ENCODE results near the gene AFF3.

DNA sequence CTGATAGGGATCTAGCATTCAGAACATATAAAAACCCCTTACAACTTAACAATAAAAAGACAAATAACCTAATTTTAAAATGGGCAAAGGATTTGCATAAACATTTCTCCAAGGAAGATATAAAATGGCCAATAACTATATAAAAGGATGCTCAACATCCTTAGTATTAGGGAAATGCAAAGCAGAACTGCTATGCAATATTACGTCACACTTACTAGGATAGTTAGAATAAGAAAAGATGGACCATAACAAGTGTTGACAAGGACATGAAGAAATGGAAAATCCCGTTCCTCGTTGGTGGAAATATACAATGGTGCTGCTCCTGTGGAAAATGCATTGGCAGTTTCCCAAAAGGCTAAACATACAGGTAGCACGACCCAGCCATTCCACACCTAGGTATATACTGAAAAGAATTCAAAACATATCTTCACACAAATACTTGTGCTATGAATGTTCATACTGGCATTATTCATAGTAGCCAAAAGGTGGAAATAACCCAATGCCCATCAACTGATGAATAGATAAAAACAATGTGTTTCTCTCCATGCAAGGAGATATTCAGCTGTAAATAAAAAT is 604.4 kb downstream of the AFF3 start:
- TF ChIP-seq CTCF (conservative IDR thresholded peaks at IDR 0.05 in 1 of 2, IDR thresholded peaks at IDR 0.05 in 1 of 2; ENCODE audit: extremely low read depth in 1 of 2, insufficient read depth in 1 of 2, low read depth in 1 of 2, low read length in 2 of 2) (no peak), EZH2 (IDR thresholded peaks at IDR 0.05; ENCODE audit: borderline replicate concordance, low read length) (no peak)

Measured in mammary epithelial cell (primary cell).